HepG2 (cell line): ENCODE measurements around the gene RAB6A. TPM values are rescaled to one million over a fixed set of nuclear protein-coding genes. Genes with fewer than 3 reads are reported as not detected.

Experiments used
- ARID2 ChIP-seq: sonication (generic); formaldehyde crosslinking; IDR thresholded peaks from 2 replicates; pipeline ENCODE4 v1.8.1; 2022; ENCODE audit warnings: mild to moderate bottlenecking, missing genetic modification reagents, borderline replicate concordance
- BHLHE40 ChIP-seq: IDR thresholded peaks from 2 replicates; pipeline ENCODE4 v1.6.1; 2011; ENCODE audit warnings: low read length, improper control_type of control experiment
- CREB1 ChIP-seq, 2 experiments: fragments of 450-650 bp in 1 of 2; IDR thresholded peaks; 2 replicates each; pipeline ENCODE4 v1.6.1; 2016 to 2017; ENCODE audit warnings: control low read depth in 1 of 2, mild to moderate bottlenecking in 1 of 2, missing compliant biosample characterization in 1 of 2, missing genetic modification characterization in 1 of 2
- FIP1L1 ChIP-seq: fragments of 200-400 bp; formaldehyde crosslinking; IDR thresholded peaks from 2 replicates; pipeline ENCODE4 v1.6.1; 2018; ENCODE audit warnings: low read depth, mild to moderate bottlenecking, low read length, moderate library complexity, borderline replicate concordance; ENCODE audit not compliant: insufficient read depth
- HDAC6 ChIP-seq: fragments of 200-600 bp; sonication (generic); IDR thresholded peaks from 2 replicates; pipeline ENCODE4 v1.7.0; 2017; ENCODE audit warnings: mild to moderate bottlenecking, antibody characterized with exemption, low read length, low read depth
- HNRNPLL ChIP-seq: fragments of 200-400 bp; formaldehyde crosslinking; IDR thresholded peaks from 2 replicates; pipeline ENCODE4 v1.6.1; 2017; ENCODE audit warnings: mild to moderate bottlenecking, low read depth, low read length; ENCODE audit not compliant: poor library complexity, severe bottlenecking
- IKZF1 ChIP-seq: fragments of 450-650 bp; IDR thresholded peaks from 2 replicates; pipeline ENCODE4 v1.7.1; 2016
- KDM5A ChIP-seq: fragments of 200-600 bp; sonication (generic); IDR thresholded peaks from 2 replicates; pipeline ENCODE4 v1.7.0; 2018; ENCODE audit warnings: antibody characterized with exemption, mild to moderate bottlenecking, low read length, borderline replicate concordance
- KLF13 ChIP-seq: sonication (generic); formaldehyde crosslinking; IDR thresholded peaks from 2 replicates; pipeline ENCODE4 v1.4.0; 2020; ENCODE audit warnings: mild to moderate bottlenecking, missing genetic modification reagents
- MTA3 ChIP-seq: sonication (generic); formaldehyde crosslinking; IDR thresholded peaks from 2 replicates; pipeline ENCODE4 v1.4.0; 2020; ENCODE audit warnings: missing genetic modification reagents
- PHF21A ChIP-seq: sonication (generic); formaldehyde crosslinking; IDR thresholded peaks from 2 replicates; pipeline ENCODE4 v1.5.0; 2020; ENCODE audit warnings: mild to moderate bottlenecking, missing genetic modification reagents
- RAD21 ChIP-seq: fragments of 450-650 bp; formaldehyde crosslinking; IDR thresholded peaks from 2 replicates; pipeline ENCODE4 v1.5.0; 2020; ENCODE audit warnings: mild to moderate bottlenecking
- RAD51 ChIP-seq: fragments of 450-650 bp; IDR thresholded peaks from 2 replicates; pipeline ENCODE4 v1.6.1; 2016; ENCODE audit warnings: borderline replicate concordance
- RBFOX2 ChIP-seq: fragments of 200-400 bp; formaldehyde crosslinking; IDR thresholded peaks from 2 replicates; pipeline ENCODE4 v1.6.1; 2017; ENCODE audit warnings: low read depth, mild to moderate bottlenecking, low read length
- ZNF3 ChIP-seq: IDR thresholded peaks from 2 replicates; pipeline ENCODE4 v1.7.0; 2017; ENCODE audit warnings: inconsistent platforms
- ZNF350 ChIP-seq: sonication (generic); formaldehyde crosslinking; IDR thresholded peaks from 2 replicates; pipeline ENCODE4 v1.4.0; 2020; ENCODE audit warnings: mild to moderate bottlenecking, low read depth, missing genetic modification reagents, borderline replicate concordance
- ZNF850 ChIP-seq: sonication (generic); formaldehyde crosslinking; conservative IDR thresholded peaks from 2 replicates; pipeline ENCODE4 v1.9.0; 2021; ENCODE audit warnings: mild to moderate bottlenecking, missing genetic modification reagents
- polyA plus RNA-seq, 8 experiments: library from polyadenylated mRNA; depleted of rRNA in 3 of 8; stranded (reverse) in 7 of 8; unstranded in 1 of 8; fragments of >200 nt; fragmentation: Illumina TruSeq in 4 of 8; extraction: Trizol in 4 of 8; gene quantifications; 2 replicates each; pipeline versions ENCODE4 v1.2.1 to v1.2.3, GENCODE V29; 2011 to 2016; ENCODE audit warnings: low read depth in 4 of 8, missing spikeins in 1 of 8, mixed read lengths in 1 of 8; ENCODE audit not compliant: insufficient read depth in 1 of 8
- total RNA-seq, 5 experiments: library from RNA; depleted of rRNA; stranded (reverse); fragments of >200 nt; fragmentation: Illumina TruSeq; extraction: Trizol; gene quantifications; 2 replicates each; pipeline ENCODE4 v1.2.3, GENCODE V29; 2016; ENCODE audit warnings: low read depth in 1 of 5
- TF ChIP-seq, protein P1 (sequence below): sonication (generic); formaldehyde crosslinking; IDR thresholded peaks from 2 replicates; pipeline ENCODE4 v1.4.0; 2020; ENCODE audit warnings: mild to moderate bottlenecking, missing genetic modification reagents, borderline replicate concordance
- TF ChIP-seq, protein P2 (sequence below): sonication (generic); formaldehyde crosslinking; IDR thresholded peaks from 2 replicates; pipeline ENCODE4 v1.4.0; 2020; ENCODE audit warnings: mild to moderate bottlenecking, missing genetic modification reagents
- TF ChIP-seq, protein P3 (sequence below): sonication (generic); formaldehyde crosslinking; conservative IDR thresholded peaks from 2 replicates; pipeline ENCODE4 v1.4.0; 2020; ENCODE audit warnings: missing genetic modification reagents
- TF ChIP-seq, protein P4 (sequence below): sonication (generic); formaldehyde crosslinking; IDR thresholded peaks from 2 replicates; pipeline ENCODE4 v1.4.0; 2020; ENCODE audit warnings: missing genetic modification reagents, borderline replicate concordance

RAB6A gene
- total and polyA plus RNA-seq, 2 of the 13 experiments (the other 11 are each of a cell fraction or from before 2014, with no cell fraction given): 74.3 to 121 TPM

DNA sequence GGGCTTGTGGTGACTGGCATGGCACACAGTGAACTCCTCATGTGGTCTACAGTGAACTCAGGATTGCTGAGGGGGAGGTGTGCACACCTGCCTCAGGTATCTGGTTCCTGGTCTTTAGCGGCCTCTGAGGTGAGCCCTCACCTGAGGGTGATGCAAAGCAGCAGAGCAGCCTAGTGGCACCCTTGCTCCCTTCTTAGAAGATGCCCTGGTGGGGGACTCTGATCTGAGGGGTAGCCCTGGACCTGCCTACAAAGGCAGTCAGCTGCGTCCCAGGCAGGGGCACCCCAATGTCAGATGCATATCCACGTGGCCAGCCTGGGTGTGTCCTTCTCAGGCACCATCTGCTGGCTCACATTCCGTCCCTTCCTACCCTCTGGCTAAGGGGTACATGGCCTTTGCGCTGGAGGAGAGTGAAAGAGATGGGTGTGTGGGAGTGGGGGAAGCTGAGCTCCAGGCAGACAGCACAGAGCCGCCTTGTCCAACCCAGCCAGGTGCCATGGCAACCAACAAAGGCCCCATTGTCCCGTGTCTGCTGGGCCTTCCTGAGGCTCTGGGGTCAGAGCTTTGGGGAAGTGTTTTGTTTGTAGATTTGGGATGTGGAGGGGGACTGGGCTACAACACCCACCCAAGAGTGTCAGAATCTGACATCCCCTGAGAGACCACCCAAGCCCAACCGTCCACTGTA, 108.7 kb downstream of the RAB6A start (continued):
- TF ChIP-seq, protein P1, sequence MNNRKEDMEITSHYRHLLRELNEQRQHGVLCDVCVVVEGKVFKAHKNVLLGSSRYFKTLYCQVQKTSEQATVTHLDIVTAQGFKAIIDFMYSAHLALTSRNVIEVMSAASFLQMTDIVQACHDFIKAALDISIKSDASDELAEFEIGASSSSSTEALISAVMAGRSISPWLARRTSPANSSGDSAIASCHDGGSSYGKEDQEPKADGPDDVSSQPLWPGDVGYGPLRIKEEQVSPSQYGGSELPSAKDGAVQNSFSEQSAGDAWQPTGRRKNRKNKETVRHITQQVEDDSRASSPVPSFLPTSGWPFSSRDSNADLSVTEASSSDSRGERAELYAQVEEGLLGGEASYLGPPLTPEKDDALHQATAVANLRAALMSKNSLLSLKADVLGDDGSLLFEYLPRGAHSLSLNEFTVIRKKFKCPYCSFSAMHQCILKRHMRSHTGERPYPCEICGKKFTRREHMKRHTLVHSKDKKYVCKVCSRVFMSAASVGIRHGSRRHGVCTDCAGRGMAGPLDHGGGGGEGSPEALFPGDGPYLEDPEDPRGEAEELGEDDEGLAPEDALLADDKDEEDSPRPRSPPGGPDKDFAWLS (CRISPR knock-in tag): peak; percentile 73; the same call in 1 of the 2 replicates
- no peak for TF ChIP-seq FIP1L1
- no peak for TF ChIP-seq KLF13 (CRISPR knock-in tag)
- no peak for TF ChIP-seq MTA3 (CRISPR knock-in tag)
- TF ChIP-seq, protein P2, sequence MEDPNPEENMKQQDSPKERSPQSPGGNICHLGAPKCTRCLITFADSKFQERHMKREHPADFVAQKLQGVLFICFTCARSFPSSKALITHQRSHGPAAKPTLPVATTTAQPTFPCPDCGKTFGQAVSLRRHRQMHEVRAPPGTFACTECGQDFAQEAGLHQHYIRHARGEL (CRISPR knock-in tag): no peak
- no peak for TF ChIP-seq ZNF350 (CRISPR knock-in tag)
- no peak for TF ChIP-seq IKZF1
- no peak for TF ChIP-seq HDAC6
- TF ChIP-seq, protein P3, sequence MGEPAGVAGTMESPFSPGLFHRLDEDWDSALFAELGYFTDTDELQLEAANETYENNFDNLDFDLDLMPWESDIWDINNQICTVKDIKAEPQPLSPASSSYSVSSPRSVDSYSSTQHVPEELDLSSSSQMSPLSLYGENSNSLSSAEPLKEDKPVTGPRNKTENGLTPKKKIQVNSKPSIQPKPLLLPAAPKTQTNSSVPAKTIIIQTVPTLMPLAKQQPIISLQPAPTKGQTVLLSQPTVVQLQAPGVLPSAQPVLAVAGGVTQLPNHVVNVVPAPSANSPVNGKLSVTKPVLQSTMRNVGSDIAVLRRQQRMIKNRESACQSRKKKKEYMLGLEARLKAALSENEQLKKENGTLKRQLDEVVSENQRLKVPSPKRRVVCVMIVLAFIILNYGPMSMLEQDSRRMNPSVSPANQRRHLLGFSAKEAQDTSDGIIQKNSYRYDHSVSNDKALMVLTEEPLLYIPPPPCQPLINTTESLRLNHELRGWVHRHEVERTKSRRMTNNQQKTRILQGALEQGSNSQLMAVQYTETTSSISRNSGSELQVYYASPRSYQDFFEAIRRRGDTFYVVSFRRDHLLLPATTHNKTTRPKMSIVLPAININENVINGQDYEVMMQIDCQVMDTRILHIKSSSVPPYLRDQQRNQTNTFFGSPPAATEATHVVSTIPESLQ (CRISPR knock-in tag): no peak
- TF ChIP-seq HNRNPLL: no peak
- no peak for TF ChIP-seq BHLHE40
- no peak; the same call in 1 of the 2 replicates for TF ChIP-seq RAD21 (CRISPR knock-in tag)
- TF ChIP-seq, protein P4, sequence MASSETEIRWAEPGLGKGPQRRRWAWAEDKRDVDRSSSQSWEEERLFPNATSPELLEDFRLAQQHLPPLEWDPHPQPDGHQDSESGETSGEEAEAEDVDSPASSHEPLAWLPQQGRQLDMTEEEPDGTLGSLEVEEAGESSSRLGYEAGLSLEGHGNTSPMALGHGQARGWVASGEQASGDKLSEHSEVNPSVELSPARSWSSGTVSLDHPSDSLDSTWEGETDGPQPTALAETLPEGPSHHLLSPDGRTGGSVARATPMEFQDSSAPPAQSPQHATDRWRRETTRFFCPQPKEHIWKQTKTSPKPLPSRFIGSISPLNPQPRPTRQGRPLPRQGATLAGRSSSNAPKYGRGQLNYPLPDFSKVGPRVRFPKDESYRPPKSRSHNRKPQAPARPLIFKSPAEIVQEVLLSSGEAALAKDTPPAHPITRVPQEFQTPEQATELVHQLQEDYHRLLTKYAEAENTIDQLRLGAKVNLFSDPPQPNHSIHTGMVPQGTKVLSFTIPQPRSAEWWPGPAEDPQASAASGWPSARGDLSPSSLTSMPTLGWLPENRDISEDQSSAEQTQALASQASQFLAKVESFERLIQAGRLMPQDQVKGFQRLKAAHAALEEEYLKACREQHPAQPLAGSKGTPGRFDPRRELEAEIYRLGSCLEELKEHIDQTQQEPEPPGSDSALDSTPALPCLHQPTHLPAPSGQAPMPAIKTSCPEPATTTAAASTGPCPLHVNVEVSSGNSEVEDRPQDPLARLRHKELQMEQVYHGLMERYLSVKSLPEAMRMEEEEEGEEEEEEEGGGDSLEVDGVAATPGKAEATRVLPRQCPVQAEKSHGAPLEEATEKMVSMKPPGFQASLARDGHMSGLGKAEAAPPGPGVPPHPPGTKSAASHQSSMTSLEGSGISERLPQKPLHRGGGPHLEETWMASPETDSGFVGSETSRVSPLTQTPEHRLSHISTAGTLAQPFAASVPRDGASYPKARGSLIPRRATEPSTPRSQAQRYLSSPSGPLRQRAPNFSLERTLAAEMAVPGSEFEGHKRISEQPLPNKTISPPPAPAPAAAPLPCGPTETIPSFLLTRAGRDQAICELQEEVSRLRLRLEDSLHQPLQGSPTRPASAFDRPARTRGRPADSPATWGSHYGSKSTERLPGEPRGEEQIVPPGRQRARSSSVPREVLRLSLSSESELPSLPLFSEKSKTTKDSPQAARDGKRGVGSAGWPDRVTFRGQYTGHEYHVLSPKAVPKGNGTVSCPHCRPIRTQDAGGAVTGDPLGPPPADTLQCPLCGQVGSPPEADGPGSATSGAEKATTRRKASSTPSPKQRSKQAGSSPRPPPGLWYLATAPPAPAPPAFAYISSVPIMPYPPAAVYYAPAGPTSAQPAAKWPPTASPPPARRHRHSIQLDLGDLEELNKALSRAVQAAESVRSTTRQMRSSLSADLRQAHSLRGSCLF: no peak
- TF ChIP-seq CREB1 (IDR thresholded peaks at IDR 0.05): no peak
- no peak for TF ChIP-seq CREB1 (CRISPR knock-in tag; IDR thresholded peaks at IDR 0.05)
- TF ChIP-seq ZNF3: no peak
- peak; percentile 78 for TF ChIP-seq PHF21A (CRISPR knock-in tag)
- no peak for TF ChIP-seq RAD51
- no peak for TF ChIP-seq ZNF850 (CRISPR knock-in tag)
- no peak for TF ChIP-seq RBFOX2
- 0 out of 2 replicates have a peak, but pooled peaks have one; percentile 51 for TF ChIP-seq ARID2
- no peak for TF ChIP-seq KDM5A
